Effector memory CD4-positive, alpha-beta T cell (primary cell): Measurements from ENCODE around the gene ULK3.
A peak's percentile ranks its signal among the peaks of the same experiment; 100 is the strongest.
"Not testable (repeated sequence)": the region's sequence is repeated elsewhere in the genome, so short reads cannot be mapped to it uniquely, and the experiment has no call there.

Experiments
- DNase-seq, 3 donors: peaks; one replicate each; pipeline ENCODE4 v3.0.0-alpha.2; 2020
- H3K27ac ChIP-seq: 2 replicates; pipeline ENCODE4 v1.7.0; 2013; ENCODE audit warnings: mild to moderate bottlenecking, low read length, moderate library complexity; ENCODE audit not compliant: insufficient read depth, poor library complexity, severe bottlenecking
- H3K27me3 ChIP-seq: replicated peaks from 2 replicates; pipeline ENCODE4 v1.7.0; 2013; ENCODE audit warnings: mild to moderate bottlenecking, low read length; ENCODE audit not compliant: insufficient read depth, control insufficient read depth, poor library complexity, severe bottlenecking
- H3K36me3 ChIP-seq: 2 replicates; pipeline ENCODE4 v1.7.0; 2013; ENCODE audit warnings: mild to moderate bottlenecking, low read length, moderate library complexity; ENCODE audit not compliant: control insufficient read depth, insufficient read depth
- H3K4me1 ChIP-seq: 2 replicates; pipeline ENCODE4 v1.7.0; 2013; ENCODE audit warnings: low read length, mild to moderate bottlenecking; ENCODE audit not compliant: control insufficient read depth, insufficient read depth, poor library complexity, severe bottlenecking
- H3K4me3 ChIP-seq: 2 replicates; pipeline ENCODE4 v1.7.0; 2013; ENCODE audit warnings: low read length, low read depth, mild to moderate bottlenecking; ENCODE audit not compliant: insufficient read depth, poor library complexity, severe bottlenecking
- H3K9me3 ChIP-seq: 2 replicates; pipeline ENCODE4 v1.7.0; 2013; ENCODE audit warnings: mild to moderate bottlenecking, low read length, moderate library complexity; ENCODE audit not compliant: control insufficient read depth
- total RNA-seq, 3 donors: gene quantifications; one replicate each; lab custom pipeline; 2026; lab: John Stamatoyannopoulos, UW

The ULK3 gene
- total RNA-seq, result 64.6 to 93.7 (median 71.8) reads per million in 3 donors

- peak; percentile 87 to 89 (median 87) for DNase-seq
- Histone ChIP-seq H3K9me3 (no peaks in the 10 kb centered on the region), H3K36me3 (peaks cover 36% of the 10 kb centered on the region), H3K4me3 (peak within 1 kb of the TSS; percentile 88), H3K27ac (peak within 1 kb of the TSS; percentile 73), H3K27me3 (no peaks in the 10 kb centered on the region), H3K4me1 (peaks cover 38% of the 10 kb centered on the region)
Measured at GRCh38 chr15:74842581-74843444, at the start of gene ULK3. Gene ULK3 (minus strand): TSS chr15:74843156. CDS start chr15:74843105, 51 bp downstream.

- Histone ChIP-seq H3K27ac (no peak overlapping the region), H3K4me3 (no peak overlapping the region), H3K36me3 (peaks cover 16% of the 10 kb centered on the region), H3K9me3 (no peaks in the 10 kb centered on the region), H3K27me3 (no peaks in the 10 kb centered on the region), H3K4me1 (peaks cover 26% of the 10 kb centered on the region)
- no peak for DNase-seq
Measured at GRCh38 chr15:74892313-74892712, 49.4 kb upstream of the ULK3 start.

- no peak overlapping the region for H3K4me3 ChIP-seq
- no peak for DNase-seq
- no peaks in the 10 kb centered on the region for H3K27me3 ChIP-seq
- H3K9me3 ChIP-seq, result no peaks in the 10 kb centered on the region
- peaks cover 26% of the 10 kb centered on the region for H3K4me1 ChIP-seq
- H3K27ac ChIP-seq, result peak overlapping the region; percentile 2
- H3K36me3 ChIP-seq, result peaks cover 8% of the 10 kb centered on the region
Measured at GRCh38 chr15:74891469-74891868, 48.5 kb upstream of the ULK3 start.

- Histone ChIP-seq H3K9me3 (no peaks in the 10 kb centered on the region), H3K27me3 (no peaks in the 10 kb centered on the region), H3K4me1 (peaks cover 26% of the 10 kb centered on the region), H3K36me3 (peaks cover 7% of the 10 kb centered on the region), H3K4me3 (peak overlapping the region; percentile 94), H3K27ac (peak overlapping the region; percentile 79)
- DNase-seq, result no peak
Measured at GRCh38 chr15:74890665-74890960, 47.7 kb upstream of the ULK3 start.

- Histone ChIP-seq H3K9me3 (no peaks in the 10 kb centered on the region), H3K27me3 (no peaks in the 10 kb centered on the region), H3K36me3 (peaks cover 7% of the 10 kb centered on the region), H3K4me3 (peak within 1 kb of the TSS; percentile 94), H3K4me1 (peaks cover 26% of the 10 kb centered on the region), H3K27ac (peak within 1 kb of the TSS; percentile 79)
- peak; percentile 67 to 80 (median 73) for DNase-seq
Measured at GRCh38 chr15:74889883-74890664, 47.1 kb upstream of the ULK3 start, which contains the start of gene MPI. Gene MPI (plus strand): TSS chr15:74890042. CDS start chr15:74890074, 32 bp downstream.

- H3K4me3 ChIP-seq, result peak overlapping the region; percentile 94
- H3K36me3 ChIP-seq, result peaks cover 7% of the 10 kb centered on the region
- peak in 1 of 3 donors; percentile 6 for DNase-seq
- peak overlapping the region; percentile 79 for H3K27ac ChIP-seq
- no peaks in the 10 kb centered on the region for H3K27me3 ChIP-seq
- H3K4me1 ChIP-seq, result peaks cover 26% of the 10 kb centered on the region
- H3K9me3 ChIP-seq, result no peaks in the 10 kb centered on the region
Measured at GRCh38 chr15:74889390-74889882, 46.5 kb upstream of the ULK3 start.

GRCh38 chr15:74888716-74889115, 45.8 kb upstream of the ULK3 start:
- Histone ChIP-seq H3K27ac (no peak overlapping the region), H3K4me3 (no peak overlapping the region), H3K4me1 (peaks cover 22% of the 10 kb centered on the region), H3K9me3 (no peaks in the 10 kb centered on the region), H3K27me3 (no peaks in the 10 kb centered on the region), H3K36me3 (peaks cover 7% of the 10 kb centered on the region)
- no peak for DNase-seq

GRCh38 chr15:74887537-74888193, 44.7 kb upstream of the ULK3 start:
- not testable (repeated sequence) for H3K27ac ChIP-seq, DNase-seq, H3K4me3 ChIP-seq, H3K27me3 ChIP-seq, H3K9me3 ChIP-seq, H3K36me3 ChIP-seq
- H3K4me1 ChIP-seq, result peaks cover 12% of the 10 kb centered on the region

GRCh38 chr15:74885461-74885860, 42.5 kb upstream of the ULK3 start:
- peaks cover 9% of the 10 kb centered on the region for H3K4me1 ChIP-seq
- H3K27ac ChIP-seq, result no peak overlapping the region
- no peak for DNase-seq
- H3K4me3 ChIP-seq, result no peak overlapping the region
- no peaks in the 10 kb centered on the region for H3K36me3 ChIP-seq
- no peaks in the 10 kb centered on the region for H3K27me3 ChIP-seq
- H3K9me3 ChIP-seq, result no peaks in the 10 kb centered on the region
